ENCODE measurements around the gene ITGBL1. TPM values are rescaled to one million over a fixed set of nuclear protein-coding genes. Genes with fewer than 3 reads are reported as not detected.

The ITGBL1 gene
- total and polyA plus RNA-seq, 2 of the 8 experiments (the other 6 are each of a cell fraction or from before 2014, with no cell fraction given) = not detected

DNA sequence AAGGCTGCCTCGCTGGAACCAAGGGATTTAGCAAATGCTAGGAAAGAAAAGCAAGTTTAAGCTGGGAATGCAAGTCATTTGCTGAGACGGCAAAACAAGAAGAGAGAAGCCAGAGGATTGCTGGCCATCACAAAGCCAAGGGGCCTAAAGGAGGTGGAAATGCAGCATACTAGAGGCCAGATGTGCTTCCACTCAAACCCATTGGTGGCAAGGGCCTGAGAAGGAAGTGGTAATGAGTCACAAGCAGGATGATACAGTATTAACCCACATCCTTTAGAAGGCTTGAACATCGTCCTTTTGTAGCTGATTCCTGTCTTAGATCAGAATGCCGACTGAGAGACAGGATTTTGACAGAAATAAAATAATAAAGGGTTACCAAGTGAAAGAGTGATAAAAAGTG lies 68.2 kb downstream of the ITGBL1 start:
- 92% methylated on average over 4 of the region's 4 CpGs; no CpG with 5 or more reads in 1 of the 2 experiments for WGBS, 2 experiments (ENCODE audit: extremely low coverage in 1 of 2, insufficient coverage in 1 of 2, insufficient read length in 1 of 2, insufficient replicate concordance in 2 of 2, low coverage in 1 of 2, low lambda C conversion rate in 2 of 2, missing lambda C conversion rate in 1 of 2)
- Histone ChIP-seq H2AFZ (ENCODE audit: low read length) (peak overlapping the region; percentile 75), H4K91ac (replicated peaks; ENCODE audit: insufficient read length, low read length) (no peak overlapping the region), H4K8ac (ENCODE audit: extremely low read depth, insufficient read depth, low read length) (no peak overlapping the region), H4K5ac (ENCODE audit: insufficient read length, low read depth, low read length) (no peak overlapping the region), H2BK5ac (ENCODE audit: low read depth, low read length) (no peak overlapping the region), H2AK5ac (ENCODE audit: low read depth, low read length) (no peak overlapping the region), H3K36me3 (ENCODE audit: control insufficient read depth in 2 of 4, insufficient read depth in 4 of 4, low read length in 3 of 4) (no peaks in the 10 kb centered on the region), H3K9me3 (ENCODE audit: insufficient read depth in 2 of 2, low read depth in 1 of 2, low read length in 1 of 2) (no peaks in the 10 kb centered on the region), H2BK120ac (replicated peaks; ENCODE audit: low read depth, low read length) (no peak overlapping the region), H3K9ac (replicated peaks in 1 of 4; ENCODE audit: extremely low read depth in 1 of 4, low read depth in 3 of 4, low read length in 3 of 4) (no peak overlapping the region), H4K20me1 (replicated peaks in 1 of 2; ENCODE audit: control insufficient read depth in 1 of 2, insufficient read depth in 2 of 2, low read length in 2 of 2) (no peaks in the 10 kb centered on the region), H3K4me3 (ENCODE audit: extremely low read depth in 1 of 4, insufficient read depth in 2 of 4, low read depth in 3 of 4, low read length in 4 of 4) (no peak overlapping the region), H3K79me2 (ENCODE audit: control insufficient read depth in 1 of 2, insufficient read depth in 2 of 2, low read length in 2 of 2) (no peaks in the 10 kb centered on the region), H2BK20ac (ENCODE audit: low read length) (no peak overlapping the region), H2BK12ac (ENCODE audit: low read depth, low read length) (no peak overlapping the region), H3K18ac (ENCODE audit: extremely low read depth, low read length) (no peak overlapping the region), H3K23ac (ENCODE audit: insufficient read length) (no peak overlapping the region), H3K79me1 (ENCODE audit: low read depth, low read length) (no peaks in the 10 kb centered on the region), H3K27me3 (replicated peaks in 1 of 4; ENCODE audit: control insufficient read depth in 3 of 4, extremely low read depth in 1 of 4, insufficient read depth in 3 of 4, low read length in 3 of 4) (no peaks in the 10 kb centered on the region), H3K23me2 (ENCODE audit: low read depth, low read length) (no peaks in the 10 kb centered on the region), H3K14ac (ENCODE audit: insufficient read length) (no peak overlapping the region), H2BK15ac (ENCODE audit: low read length) (no peak overlapping the region), H3K56ac (replicated peaks; ENCODE audit: insufficient read length, low read depth, low read length) (no peak overlapping the region), H3K4ac (replicated peaks; ENCODE audit: insufficient read length, low read depth, low read length) (no peak overlapping the region), H3K27ac (ENCODE audit: low read depth, low read length) (no peak overlapping the region), H3K4me1 (replicated peaks in 1 of 4; ENCODE audit: control insufficient read depth in 3 of 4, insufficient read depth in 4 of 4, low read length in 3 of 4) (peaks cover 0 to 6% (median 4%) of the 10 kb centered on the region in 4 experiments; a peak in 4 of 7 replicates), H3K4me2 (ENCODE audit: insufficient read depth in 1 of 2, low read depth in 2 of 2, low read length in 2 of 2) (no peak overlapping the region)
- DNase-seq (ENCODE audit: low read depth in 1 of 2, low spot score in 2 of 2) = no peak
- FAIRE-seq = no peak
- ChIA-PET POLR2A (ENCODE audit: partially characterized antibody) (no interaction called here), CTCF (ENCODE audit: partially characterized antibody) (no interaction called here)
- no peak for TF ChIP-seq CBX5 (IDR thresholded peaks at IDR 0.05; ENCODE audit: low read depth, low read length)
- TF ChIP-seq RAD21 (IDR thresholded peaks at IDR 0.05 in 1 of 2, conservative IDR thresholded peaks at IDR 0.05 in 1 of 2; ENCODE audit: low read depth in 2 of 2, low read length in 2 of 2) = no peak
